H1 (cell line): ENCODE results near the gene UBP1. TPM values are rescaled to one million over a fixed set of nuclear protein-coding genes. Genes with fewer than 3 reads are reported as not detected.

ENCODE experiments used
- CTCF ChIA-PET: fragments of 300-600 bp; sonication (Branson Sonifier 250); formaldehyde crosslinking; loops from one replicate; lab custom pipeline; 2021; ENCODE audit not compliant: partially characterized antibody; lab: Charles Lee
- POLR2A ChIA-PET: fragments of 300-600 bp; sonication (Branson Sonifier 250); formaldehyde crosslinking; loops from one replicate; lab custom pipeline; 2021; ENCODE audit warnings: inconsistent platforms; ENCODE audit not compliant: partially characterized antibody; lab: Charles Lee
- DNase-seq, 2 experiments: peaks; one replicate each; pipeline versions ENCODE4 v3.0.0 to v3.0.0-alpha.2; 2010 to 2022; ENCODE audit warnings: low spot score in 2 of 2, low read depth in 1 of 2, mixed read lengths in 1 of 2
- FAIRE-seq: peaks from 2 replicates; lab custom pipeline; 2011; peaks lifted over from hg19 to GRCh38; lab: Jason Lieb, UNC
- H2AFZ ChIP-seq: 2 replicates; pipeline ENCODE4 v1.8.1; 2012; ENCODE audit warnings: low read length, inconsistent platforms
- H2AK5ac ChIP-seq: 2 replicates; pipeline ENCODE4 v1.6.1; 2013; ENCODE audit warnings: low read depth, low read length
- H2BK120ac ChIP-seq: replicated peaks from 2 replicates; pipeline ENCODE3; 2013; ENCODE audit warnings: low read depth, low read length, inconsistent platforms
- H2BK12ac ChIP-seq: 2 replicates; pipeline ENCODE4 v1.6.1; 2013; ENCODE audit warnings: low read depth, low read length
- H2BK15ac ChIP-seq: 2 replicates; pipeline ENCODE4 v1.6.1; 2013; ENCODE audit warnings: low read length
- H2BK20ac ChIP-seq: 2 replicates; pipeline ENCODE4 v1.6.1; 2013; ENCODE audit warnings: low read length
- H2BK5ac ChIP-seq: 2 replicates; pipeline ENCODE4 v1.6.1; 2013; ENCODE audit warnings: low read depth, low read length
- H3K14ac ChIP-seq: 2 replicates; pipeline ENCODE4 v1.6.1; 2013; ENCODE audit warnings: inconsistent platforms; ENCODE audit not compliant: insufficient read length
- H3K18ac ChIP-seq: 2 replicates; pipeline ENCODE4 v1.6.1; 2013; ENCODE audit warnings: low read length; ENCODE audit errors: extremely low read depth
- H3K23ac ChIP-seq: 2 replicates; pipeline ENCODE4 v1.6.1; 2013; ENCODE audit warnings: inconsistent platforms; ENCODE audit not compliant: insufficient read length
- H3K23me2 ChIP-seq: 2 replicates; pipeline ENCODE4 v1.6.1; 2013; ENCODE audit warnings: low read depth, low read length
- H3K27ac ChIP-seq: 2 replicates; pipeline ENCODE4 v1.6.1; 2011; ENCODE audit warnings: low read depth, low read length, inconsistent platforms
- H3K27me3 ChIP-seq, 4 experiments: replicated peaks in 1 of 4; 1 replicate in 1 of 4; 2 replicates in 3 of 4; pipeline versions ENCODE4 v1.6.1 to v1.8.1; 2011 to 2013; ENCODE audit warnings: low read length in 3 of 4, mild to moderate bottlenecking in 3 of 4, inconsistent platforms in 2 of 4, mixed read lengths in 2 of 4, moderate library complexity in 1 of 4; ENCODE audit not compliant: control insufficient read depth in 3 of 4, insufficient read depth in 3 of 4; ENCODE audit errors: extremely low read depth in 1 of 4
- H3K36me3 ChIP-seq, 4 experiments: 2 replicates each; pipeline versions ENCODE4 v1.6.1 to v1.8.1; 2011 to 2013; ENCODE audit warnings: mild to moderate bottlenecking in 4 of 4, low read length in 3 of 4, moderate library complexity in 2 of 4, control low read depth in 1 of 4, inconsistent platforms in 1 of 4; ENCODE audit not compliant: insufficient read depth in 4 of 4, control insufficient read depth in 2 of 4
- H3K4ac ChIP-seq: replicated peaks from 2 replicates; pipeline ENCODE3; 2013; ENCODE audit warnings: low read length, low read depth, mixed read lengths, inconsistent platforms; ENCODE audit not compliant: insufficient read length
- H3K4me1 ChIP-seq, 4 experiments: replicated peaks in 1 of 4; 1 replicate in 1 of 4; 2 replicates in 3 of 4; pipeline versions ENCODE4 v1.6.1 to v1.8.1; 2011 to 2013; ENCODE audit warnings: low read length in 3 of 4, inconsistent platforms in 2 of 4, mixed read lengths in 1 of 4; ENCODE audit not compliant: insufficient read depth in 4 of 4, control insufficient read depth in 3 of 4
- H3K4me2 ChIP-seq, 2 experiments: 2 replicates each; pipeline versions ENCODE4 v1.6.1 to v1.8.1; 2011 to 2013; ENCODE audit warnings: low read depth in 2 of 2, low read length in 2 of 2, control low read depth in 1 of 2, inconsistent platforms in 1 of 2, mild to moderate bottlenecking in 1 of 2; ENCODE audit not compliant: insufficient read depth in 1 of 2
- H3K4me3 ChIP-seq, 4 experiments: fragments of 200-600, 300-600 bp in 1 of 4; sonication (generic), shearing (Covaris generic), sonication (Bioruptor Twin) in 1 of 4; 2 replicates each; pipeline versions ENCODE4 v1.5.1 to v1.8.1; 2011 to 2016; ENCODE audit warnings: low read length in 4 of 4, low read depth in 3 of 4, control low read depth in 2 of 4, inconsistent platforms in 2 of 4, mild to moderate bottlenecking in 2 of 4, mixed read lengths in 1 of 4, moderate library complexity in 1 of 4; ENCODE audit not compliant: insufficient read depth in 2 of 4; ENCODE audit errors: extremely low read depth in 1 of 4
- H3K56ac ChIP-seq: replicated peaks from 2 replicates; pipeline ENCODE3; 2013; ENCODE audit warnings: low read depth, mild to moderate bottlenecking, mixed read lengths, low read length, inconsistent platforms; ENCODE audit not compliant: insufficient read length
- H3K79me1 ChIP-seq: 2 replicates; pipeline ENCODE4 v1.6.1; 2013; ENCODE audit warnings: low read depth, low read length, control low read depth
- H3K79me2 ChIP-seq, 2 experiments: 2 replicates each; pipeline versions ENCODE4 v1.6.1 to v1.8.1; 2012 to 2013; ENCODE audit warnings: low read length in 2 of 2, mild to moderate bottlenecking in 2 of 2, inconsistent platforms in 1 of 2; ENCODE audit not compliant: insufficient read depth in 2 of 2, control insufficient read depth in 1 of 2
- H3K9ac ChIP-seq, 4 experiments: replicated peaks in 1 of 4; 1 replicate in 1 of 4; 2 replicates in 3 of 4; pipeline versions ENCODE4 v1.6.1 to v1.8.1; 2011 to 2013; ENCODE audit warnings: low read depth in 3 of 4, low read length in 3 of 4, control low read depth in 2 of 4, mild to moderate bottlenecking in 2 of 4, moderate library complexity in 2 of 4, inconsistent platforms in 1 of 4; ENCODE audit errors: extremely low read depth in 1 of 4
- H3K9me3 ChIP-seq, 2 experiments: 2 replicates each; pipeline versions ENCODE4 v1.6.1 to v1.8.1; 2012 to 2013; ENCODE audit warnings: mild to moderate bottlenecking in 2 of 2, moderate library complexity in 2 of 2, control low read depth in 1 of 2, inconsistent platforms in 1 of 2, low read depth in 1 of 2, low read length in 1 of 2, mixed read lengths in 1 of 2; ENCODE audit not compliant: insufficient read depth in 2 of 2
- H4K20me1 ChIP-seq, 2 experiments: replicated peaks in 1 of 2; 2 replicates each; pipeline versions ENCODE3 to v1.8.1; 2011 to 2013; ENCODE audit warnings: inconsistent platforms in 2 of 2, low read length in 2 of 2, mild to moderate bottlenecking in 1 of 2; ENCODE audit not compliant: insufficient read depth in 2 of 2, control insufficient read depth in 1 of 2
- H4K5ac ChIP-seq: 2 replicates; pipeline ENCODE4 v1.6.1; 2013; ENCODE audit warnings: low read length, low read depth, mixed read lengths, inconsistent platforms; ENCODE audit not compliant: insufficient read length
- H4K8ac ChIP-seq: 2 replicates; pipeline ENCODE4 v1.8.0; 2013; ENCODE audit warnings: mild to moderate bottlenecking, moderate library complexity, low read length, inconsistent platforms; ENCODE audit not compliant: insufficient read depth; ENCODE audit errors: extremely low read depth
- H4K91ac ChIP-seq: replicated peaks from 2 replicates; pipeline ENCODE3; 2013; ENCODE audit warnings: low read length, mixed read lengths, inconsistent platforms; ENCODE audit not compliant: insufficient read length
- E2F6 ChIP-seq: IDR thresholded peaks from 2 replicates; pipeline ENCODE4 v1.6.1; 2012; ENCODE audit warnings: inconsistent platforms
- SRF ChIP-seq: IDR thresholded peaks from 2 replicates; pipeline ENCODE4 v1.6.1; 2011; ENCODE audit warnings: mild to moderate bottlenecking, low read depth, low read length, moderate library complexity
- YY1 ChIP-seq: IDR thresholded peaks from 2 replicates; pipeline ENCODE4 v1.6.1; 2011; ENCODE audit warnings: low read depth, mild to moderate bottlenecking, low read length
- WGBS, 2 experiments: shearing (Covaris generic) in 1 of 2; methylation state at CpG; one replicate each; pipeline versions ENCODE4 v1.1.6 to v1.1.7; 2013 to 2015; ENCODE audit warnings: low lambda C conversion rate in 2 of 2, mixed read lengths in 2 of 2, inconsistent platforms in 1 of 2, low coverage in 1 of 2, missing lambda C conversion rate in 1 of 2; ENCODE audit not compliant: insufficient replicate concordance in 2 of 2, insufficient coverage in 1 of 2, insufficient read length in 1 of 2; ENCODE audit errors: extremely low coverage in 1 of 2, missing lambda C conversion rate in 1 of 2; 5-methylcytosine and 5-hydroxymethylcytosine counted together
- polyA plus RNA-seq, 7 experiments: library from polyadenylated mRNA; depleted of rRNA in 3 of 7; stranded (reverse) in 5 of 7; unstranded in 2 of 7; fragments of >200 nt in 5 of 7; fragments of 200-250 nt in 2 of 7; gene quantifications; 1 replicate in 5 of 7; 2 replicates in 1 of 7; 4 replicates in 1 of 7; pipeline versions ENCODE4 v1.2.1 to v1.2.3, GENCODE V29; 2011 to 2013; ENCODE audit warnings: missing spikeins in 2 of 7, mixed read lengths in 2 of 7
- total RNA-seq: library from RNA; stranded (reverse); fragmentation: NEBNext Ultra II Directional; extraction: Animal tissue kit (Norgen Biotek cat#: 25700); gene quantifications from 2 replicates; pipeline ENCODE4 v1.2.1, GENCODE V29; 2021

The UBP1 gene
- total and polyA plus RNA-seq, 2 of the 8 experiments (the other 6 are each of a cell fraction or from before 2014, with no cell fraction given) = 47.3 to 71.9 TPM

DNA sequence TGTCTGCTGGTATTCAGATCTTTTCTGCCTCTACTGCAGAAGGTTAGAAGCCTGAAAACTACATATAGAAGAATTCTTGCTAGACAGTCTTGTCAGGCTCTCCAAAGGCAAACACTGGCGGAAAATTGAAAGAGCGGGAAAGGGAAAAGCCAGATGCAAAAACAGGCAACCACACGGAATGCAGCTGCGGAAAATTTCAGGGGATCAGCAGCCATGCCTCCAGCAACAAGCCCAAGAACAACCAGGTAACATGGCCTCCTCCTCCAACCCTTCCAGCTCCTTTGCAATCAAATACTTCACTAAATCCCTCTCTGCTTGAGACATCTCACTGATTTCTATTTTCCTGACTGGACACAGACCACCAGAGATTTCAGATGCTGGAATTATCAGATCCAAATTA, 9.6 kb downstream of the UBP1 start:
- H4K20me1 ChIP-seq = peaks cover 7 to 18% of the 10 kb centered on the region in 2 experiments
- 76% methylated on average over 4 of the region's 4 CpGs; no CpG with 5 or more reads in 1 of the 2 experiments for WGBS, 2 experiments
- CTCF ChIA-PET = no interaction called here

More for the DNA sequence above, 9.6 kb downstream of the UBP1 start:
- no peak overlapping the region for H3K27ac ChIP-seq
- no peak for FAIRE-seq
- TF ChIP-seq YY1 = peak; percentile 62; the same call in 1 of the 2 replicates
- TF ChIP-seq SRF = no peak
- TF ChIP-seq E2F6 = peak; percentile 47; the same call in 1 of the 2 replicates
- TF ChIP-seq, all 59 proteins: peak for 2
- Histone ChIP-seq H2BK15ac (no peak overlapping the region), H2BK120ac (no peak overlapping the region), H3K4me3 (no peak overlapping the region; a peak in 1 of 8 replicates), H3K79me1 (peaks cover 11% of the 10 kb centered on the region), H3K9ac (no peak overlapping the region), H2BK20ac (no peak overlapping the region), H3K27me3 (no peaks in the 10 kb centered on the region), H4K91ac (no peak overlapping the region), H3K79me2 (peaks cover 16 to 93% of the 10 kb centered on the region in 2 experiments), H3K23me2 (0 out of 2 replicates have a peak, but pooled peaks cover 2% of the 10 kb centered on the region), H3K36me3 (no peaks in the 10 kb centered on the region), H3K4me2 (peak overlapping the region in 1 of 2 experiments; percentile 30; a peak in 2 of 4 replicates), H3K9me3 (no peaks in the 10 kb centered on the region), H3K4ac (no peak overlapping the region), H4K5ac (no peak overlapping the region), H3K14ac (no peak overlapping the region), H2BK12ac (no peak overlapping the region), H4K8ac (no peak overlapping the region), H2BK5ac (no peak overlapping the region), H3K18ac (no peak overlapping the region), H2AFZ (no peak overlapping the region), H3K23ac (no peak overlapping the region), H3K56ac (no peak overlapping the region), H3K4me1 (peaks cover 11 to 29% (median 17%) of the 10 kb centered on the region in 4 experiments), H2AK5ac (no peak overlapping the region)
- no peak for DNase-seq
- POLR2A ChIA-PET = interaction anchor here (7.4 kb wide), 1 partner anchor 9 kb away, joined by 82 read pairs; the partner anchor contains the start of gene UBP1
